ENCODE results near the gene KANSL1L. TPM values are rescaled to one million over a fixed set of nuclear protein-coding genes. Genes with fewer than 3 reads are reported as not detected.

KANSL1L gene
- total RNA-seq, 1 experiment from 2014 or later: 6.7 TPM

- TF ChIP-seq TCF7L2 (IDR thresholded peaks at IDR 0.05; ENCODE audit: borderline replicate concordance, extremely low read depth, insufficient read depth, insufficient read length): no peak
- peak; percentile 70 for TF ChIP-seq SP1 (IDR thresholded peaks at IDR 0.05; ENCODE audit: low read depth)
Measured at GRCh38 chr2:210171309-210172218, at the start of gene KANSL1L (continued).

GRCh38 chr2:210215120-210215519 is 43.9 kb upstream of the KANSL1L start:
- no peaks in the 10 kb centered on the region for H3K9me2 ChIP-seq (ENCODE audit: insufficient read depth)
- H3K4me3 ChIP-seq (replicated peaks in 1 of 2; ENCODE audit: low read depth in 1 of 2, low read length in 2 of 2): no peak overlapping the region
- no peak overlapping the region for H2AFZ ChIP-seq (ENCODE audit: low read depth, low read length, poor library complexity, severe bottlenecking)
- no peak overlapping the region for H3K9ac ChIP-seq (ENCODE audit: low read length)
- CTCF ChIA-PET: no interaction called here
- H3K9me3 ChIP-seq (ENCODE audit: control insufficient read depth in 1 of 2, insufficient read depth in 1 of 2, low read depth in 1 of 2, low read length in 2 of 2): no peaks in the 10 kb centered on the region
- H3K36me3 ChIP-seq (ENCODE audit: control insufficient read depth in 1 of 2, insufficient read depth in 2 of 2, low read length in 2 of 2): no peaks in the 10 kb centered on the region
- H3K79me2 ChIP-seq (ENCODE audit: insufficient read depth, low read length): no peaks in the 10 kb centered on the region
- H3K27me3 ChIP-seq (ENCODE audit: insufficient read depth, low read length): no peaks in the 10 kb centered on the region
- POLR2A ChIA-PET: no interaction called here
- ATAC-seq (no peak), DNase-seq (ENCODE audit: low read depth, low spot score) (no peak)
- H4K20me1 ChIP-seq (ENCODE audit: insufficient read depth): no peaks in the 10 kb centered on the region
- intact Hi-C loops (cut with micrococcal nuclease): no loop called here
- no peak overlapping the region for H3K4me2 ChIP-seq (ENCODE audit: low read length)
- RAD21 ChIA-PET (ENCODE audit: low non-redundant PET in 1 of 2, low total read pairs in 2 of 2, uncharacterized antibody in 2 of 2, unreplicated experiment in 2 of 2): no interaction called here
- H3K4me1 ChIP-seq (ENCODE audit: control insufficient read depth in 1 of 2, insufficient read depth in 2 of 2, low read length in 2 of 2): no peaks in the 10 kb centered on the region
- H3K27ac ChIP-seq (ENCODE audit: low read depth, low read length): no peak overlapping the region
- TF ChIP-seq CBX3 (IDR thresholded peaks at IDR 0.05; ENCODE audit: low read depth) (no peak), ZBTB33 (IDR thresholded peaks at IDR 0.05; ENCODE audit: extremely low read depth, insufficient replicate concordance, low read length) (no peak)
- BruUV-seq (replicated peaks): no TSS peak

Measured in HCT116 (cell line).